NT2/D1 (cell line): ENCODE data around the gene NAMPT.

Experiments
- DNase-seq: peaks from one replicate; pipeline ENCODE4 v3.0.0-alpha.2; 2011; ENCODE audit warnings: low read depth, low spot score
- H3K27me3 ChIP-seq: 2 replicates; pipeline ENCODE4 v1.6.0; 2011; ENCODE audit warnings: mild to moderate bottlenecking; ENCODE audit not compliant: insufficient read length, insufficient read depth
- H3K36me3 ChIP-seq: 2 replicates; pipeline ENCODE4 v1.6.1; 2011; ENCODE audit warnings: mild to moderate bottlenecking, low read length, mixed read lengths; ENCODE audit not compliant: insufficient read depth, insufficient read length
- H3K4me1 ChIP-seq: 2 replicates; pipeline ENCODE4 v1.5.1; 2011; ENCODE audit not compliant: insufficient read depth, insufficient read length
- H3K4me3 ChIP-seq: 2 replicates; pipeline ENCODE4 v1.5.1; 2011; ENCODE audit warnings: low read depth; ENCODE audit not compliant: insufficient read length
- H3K9ac ChIP-seq: 2 replicates; pipeline ENCODE4 v1.6.0; 2011; ENCODE audit warnings: low read depth; ENCODE audit not compliant: insufficient read length
- H3K9me3 ChIP-seq: 2 replicates; pipeline ENCODE4 v1.5.1; 2011; ENCODE audit warnings: mild to moderate bottlenecking, low read length; ENCODE audit not compliant: insufficient read depth
- SUZ12 ChIP-seq: IDR thresholded peaks from 2 replicates; pipeline ENCODE4 v1.6.1; 2011; ENCODE audit not compliant: insufficient read length, insufficient read depth; ENCODE audit errors: extremely low read depth
- YY1 ChIP-seq: IDR thresholded peaks from 2 replicates; pipeline ENCODE4 v1.6.1; 2011; ENCODE audit not compliant: insufficient read length, insufficient read depth
- ZNF274 ChIP-seq: IDR thresholded peaks from 2 replicates; pipeline ENCODE4 v1.6.1; 2011; ENCODE audit warnings: mild to moderate bottlenecking, low read depth, low read length

Gene NAMPT

DNA sequence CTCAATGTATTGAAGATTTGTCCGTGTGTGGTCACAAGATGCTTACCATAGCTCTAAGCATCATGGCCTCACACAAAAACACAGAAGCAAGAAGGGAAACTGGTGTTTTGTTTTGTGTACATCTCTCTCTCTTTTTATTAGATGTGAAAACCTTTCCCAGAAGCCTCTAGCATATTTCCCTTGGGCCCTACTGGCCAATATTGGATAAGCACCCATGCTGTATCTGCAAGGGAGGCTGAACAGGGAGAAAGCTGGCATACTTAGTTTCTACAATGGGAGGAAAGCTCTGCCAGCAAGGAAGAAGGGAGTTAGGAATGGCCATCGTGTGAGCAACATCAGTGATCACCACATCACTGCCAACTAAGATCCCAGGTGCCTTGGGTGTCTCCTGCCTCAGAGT is 9.6 kb upstream of the NAMPT start:
- no peak overlapping the region for H3K9ac ChIP-seq
- no peaks in the 10 kb centered on the region for H3K4me1 ChIP-seq
- H3K27me3 ChIP-seq: no peaks in the 10 kb centered on the region
- TF ChIP-seq SUZ12 (no peak), YY1 (no peak), ZNF274 (no peak)
- no peak for DNase-seq
- no peaks in the 10 kb centered on the region for H3K36me3 ChIP-seq
- H3K9me3 ChIP-seq: no peaks in the 10 kb centered on the region
- no peak overlapping the region for H3K4me3 ChIP-seq

DNA sequence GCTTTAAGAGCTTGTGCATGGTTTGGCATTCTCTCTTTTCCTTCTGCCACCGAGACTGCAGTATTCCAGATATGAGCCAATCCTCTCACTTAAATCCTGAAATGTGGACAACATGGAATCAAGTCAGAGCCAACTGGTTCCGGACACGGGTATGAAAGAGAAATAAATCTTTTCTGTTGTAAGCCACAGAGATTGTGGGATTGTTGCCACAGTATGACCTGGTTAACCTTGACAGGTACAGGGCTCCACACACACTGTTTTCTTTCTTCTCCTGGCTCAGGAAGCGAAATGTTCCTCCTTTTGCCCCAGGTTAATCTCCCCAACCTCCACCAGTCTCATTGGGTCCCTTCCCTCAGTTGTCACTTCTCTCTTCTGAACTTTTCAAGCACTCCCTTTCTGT is 6.5 kb upstream of the NAMPT start:
- Histone ChIP-seq H3K4me3 (no peak overlapping the region), H3K4me1 (no peaks in the 10 kb centered on the region), H3K36me3 (no peaks in the 10 kb centered on the region), H3K9me3 (no peaks in the 10 kb centered on the region), H3K9ac (no peak overlapping the region), H3K27me3 (no peaks in the 10 kb centered on the region)
- DNase-seq: no peak
- no peak for TF ChIP-seq SUZ12
- TF ChIP-seq YY1: no peak
- no peak for TF ChIP-seq ZNF274

GRCh38 chr7:106290319-106290718 is 5.5 kb upstream of the NAMPT start:
- Histone ChIP-seq H3K27me3 (no peaks in the 10 kb centered on the region), H3K9me3 (no peaks in the 10 kb centered on the region), H3K4me3 (no peak overlapping the region), H3K4me1 (no peaks in the 10 kb centered on the region), H3K36me3 (no peaks in the 10 kb centered on the region), H3K9ac (no peak overlapping the region)
- no peak for DNase-seq
- TF ChIP-seq YY1 (no peak), SUZ12 (no peak), ZNF274 (no peak)

- Histone ChIP-seq H3K36me3 (no peaks in the 10 kb centered on the region), H3K27me3 (no peaks in the 10 kb centered on the region), H3K4me3 (no peak overlapping the region), H3K4me1 (no peaks in the 10 kb centered on the region), H3K9me3 (no peaks in the 10 kb centered on the region), H3K9ac (no peak overlapping the region)
- TF ChIP-seq YY1 (no peak), ZNF274 (no peak), SUZ12 (no peak)
- no peak for DNase-seq
Measured at GRCh38 chr7:106289848-106290247, 5.1 kb upstream of the NAMPT start.

GRCh38 chr7:106288263-106288662 is 3.5 kb upstream of the NAMPT start:
- Histone ChIP-seq H3K9ac (no peak overlapping the region), H3K4me3 (no peak overlapping the region), H3K4me1 (no peaks in the 10 kb centered on the region), H3K9me3 (no peaks in the 10 kb centered on the region), H3K27me3 (no peaks in the 10 kb centered on the region), H3K36me3 (no peaks in the 10 kb centered on the region)
- no peak for DNase-seq
- TF ChIP-seq YY1 (no peak), ZNF274 (no peak), SUZ12 (no peak)

GRCh38 chr7:106287786-106288185 is 3.0 kb upstream of the NAMPT start:
- Histone ChIP-seq H3K9ac (no peak overlapping the region), H3K36me3 (no peaks in the 10 kb centered on the region), H3K4me1 (no peaks in the 10 kb centered on the region), H3K27me3 (no peaks in the 10 kb centered on the region), H3K4me3 (no peak overlapping the region), H3K9me3 (no peaks in the 10 kb centered on the region)
- no peak for DNase-seq
- TF ChIP-seq SUZ12: no peak
- TF ChIP-seq ZNF274: no peak
- TF ChIP-seq YY1: no peak

- H3K9ac ChIP-seq: peak overlapping the region; percentile 77
- H3K27me3 ChIP-seq: no peaks in the 10 kb centered on the region
- no peak for DNase-seq
- no peaks in the 10 kb centered on the region for H3K9me3 ChIP-seq
- H3K4me1 ChIP-seq: no peaks in the 10 kb centered on the region
- peak overlapping the region; percentile 54 for H3K4me3 ChIP-seq
- TF ChIP-seq SUZ12 (no peak), ZNF274 (no peak), YY1 (no peak)
- no peaks in the 10 kb centered on the region for H3K36me3 ChIP-seq
Measured at GRCh38 chr7:106285855-106286492, 1.2 kb upstream of the NAMPT start.
